Retinal pigment epithelial cell (primary cell): ENCODE measurements around the gene MAST1.

Source experiments
- DNase-seq: peaks from one replicate; pipeline ENCODE4 v3.0.0-alpha.2; 2010; ENCODE audit warnings: low read depth
- H3K4me3 ChIP-seq: 2 replicates; pipeline ENCODE4 v1.5.1; 2011; ENCODE audit warnings: mild to moderate bottlenecking, low read length, control low read depth, moderate library complexity
- TF ChIP-seq, protein P1 (sequence below): conservative IDR thresholded peaks from 2 replicates; pipeline ENCODE4 v1.5.1; 2011; ENCODE audit warnings: low read depth, low read length, control low read depth, inconsistent platforms

The MAST1 gene

DNA sequence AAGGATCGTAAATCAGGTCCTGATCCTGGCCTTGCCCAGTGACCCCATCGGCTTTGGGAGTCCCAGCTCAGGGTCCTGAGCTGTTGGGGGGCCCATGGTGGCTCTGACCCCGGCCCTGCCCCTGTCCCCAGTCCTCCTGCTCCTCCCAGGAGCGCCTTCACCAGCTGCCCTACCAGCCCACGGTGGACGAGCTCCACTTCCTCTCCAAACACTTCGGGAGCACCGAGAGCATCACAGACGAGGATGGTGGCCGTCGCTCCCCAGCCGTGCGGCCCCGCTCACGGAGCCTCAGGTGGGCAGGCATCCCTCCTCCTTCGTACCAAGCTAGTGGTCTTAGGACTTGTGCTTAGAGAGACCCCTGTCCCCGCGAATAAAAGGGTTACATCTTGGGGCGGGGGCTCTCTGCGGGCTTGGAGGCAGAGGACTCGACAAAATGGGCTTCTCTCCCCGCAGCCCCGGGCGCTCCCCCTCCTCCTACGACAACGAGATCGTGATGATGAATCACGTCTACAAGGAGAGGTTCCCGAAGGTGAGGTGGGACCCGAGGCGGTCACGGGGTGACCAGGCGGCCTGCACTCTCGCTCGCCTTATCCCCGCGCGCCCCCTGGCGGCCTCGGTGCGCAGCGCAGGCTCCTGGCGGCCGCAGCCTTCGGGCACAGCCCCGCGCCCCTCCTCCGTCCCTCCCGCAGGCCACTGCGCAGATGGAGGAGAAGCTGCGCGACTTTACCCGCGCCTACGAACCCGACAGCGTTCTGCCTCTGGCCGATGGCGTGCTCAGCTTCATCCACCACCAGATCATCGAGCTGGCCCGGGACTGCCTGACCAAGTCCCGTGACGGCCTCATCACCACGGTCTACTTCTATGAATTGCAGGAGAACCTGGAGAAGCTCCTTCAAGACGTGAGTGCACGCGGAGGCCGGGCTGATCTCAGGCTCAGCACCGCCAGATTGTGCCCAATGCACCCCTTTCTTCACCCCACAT lies 9.1 kb downstream of the MAST1 start:
- DNase-seq = peak; percentile 62
- TF ChIP-seq, protein P1, sequence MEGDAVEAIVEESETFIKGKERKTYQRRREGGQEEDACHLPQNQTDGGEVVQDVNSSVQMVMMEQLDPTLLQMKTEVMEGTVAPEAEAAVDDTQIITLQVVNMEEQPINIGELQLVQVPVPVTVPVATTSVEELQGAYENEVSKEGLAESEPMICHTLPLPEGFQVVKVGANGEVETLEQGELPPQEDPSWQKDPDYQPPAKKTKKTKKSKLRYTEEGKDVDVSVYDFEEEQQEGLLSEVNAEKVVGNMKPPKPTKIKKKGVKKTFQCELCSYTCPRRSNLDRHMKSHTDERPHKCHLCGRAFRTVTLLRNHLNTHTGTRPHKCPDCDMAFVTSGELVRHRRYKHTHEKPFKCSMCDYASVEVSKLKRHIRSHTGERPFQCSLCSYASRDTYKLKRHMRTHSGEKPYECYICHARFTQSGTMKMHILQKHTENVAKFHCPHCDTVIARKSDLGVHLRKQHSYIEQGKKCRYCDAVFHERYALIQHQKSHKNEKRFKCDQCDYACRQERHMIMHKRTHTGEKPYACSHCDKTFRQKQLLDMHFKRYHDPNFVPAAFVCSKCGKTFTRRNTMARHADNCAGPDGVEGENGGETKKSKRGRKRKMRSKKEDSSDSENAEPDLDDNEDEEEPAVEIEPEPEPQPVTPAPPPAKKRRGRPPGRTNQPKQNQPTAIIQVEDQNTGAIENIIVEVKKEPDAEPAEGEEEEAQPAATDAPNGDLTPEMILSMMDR = peak; percentile 87
- H3K4me3 ChIP-seq = peak overlapping the region; percentile 38

DNA sequence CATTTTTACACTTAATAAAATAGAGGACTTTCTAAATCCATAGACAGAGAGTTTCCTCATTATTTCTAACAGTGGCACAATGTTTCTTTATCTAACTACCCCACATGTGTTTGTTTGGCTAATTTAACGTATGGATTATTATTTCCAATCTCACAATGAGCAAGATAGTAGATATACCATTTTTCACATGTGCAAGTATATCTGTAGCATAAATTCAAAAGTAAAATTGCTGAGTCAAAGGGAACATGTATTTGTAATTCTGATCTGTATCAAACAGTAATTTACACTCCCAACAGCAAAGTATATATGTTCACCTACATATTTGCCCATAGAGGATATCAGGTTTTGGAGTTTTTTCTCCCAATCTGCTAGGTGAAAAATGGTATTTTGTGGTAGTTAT lies 18.3 kb downstream of the MAST1 start:
- DNase-seq = no peak
- TF ChIP-seq, protein P1 = no peak
- no peak overlapping the region for H3K4me3 ChIP-seq

DNA sequence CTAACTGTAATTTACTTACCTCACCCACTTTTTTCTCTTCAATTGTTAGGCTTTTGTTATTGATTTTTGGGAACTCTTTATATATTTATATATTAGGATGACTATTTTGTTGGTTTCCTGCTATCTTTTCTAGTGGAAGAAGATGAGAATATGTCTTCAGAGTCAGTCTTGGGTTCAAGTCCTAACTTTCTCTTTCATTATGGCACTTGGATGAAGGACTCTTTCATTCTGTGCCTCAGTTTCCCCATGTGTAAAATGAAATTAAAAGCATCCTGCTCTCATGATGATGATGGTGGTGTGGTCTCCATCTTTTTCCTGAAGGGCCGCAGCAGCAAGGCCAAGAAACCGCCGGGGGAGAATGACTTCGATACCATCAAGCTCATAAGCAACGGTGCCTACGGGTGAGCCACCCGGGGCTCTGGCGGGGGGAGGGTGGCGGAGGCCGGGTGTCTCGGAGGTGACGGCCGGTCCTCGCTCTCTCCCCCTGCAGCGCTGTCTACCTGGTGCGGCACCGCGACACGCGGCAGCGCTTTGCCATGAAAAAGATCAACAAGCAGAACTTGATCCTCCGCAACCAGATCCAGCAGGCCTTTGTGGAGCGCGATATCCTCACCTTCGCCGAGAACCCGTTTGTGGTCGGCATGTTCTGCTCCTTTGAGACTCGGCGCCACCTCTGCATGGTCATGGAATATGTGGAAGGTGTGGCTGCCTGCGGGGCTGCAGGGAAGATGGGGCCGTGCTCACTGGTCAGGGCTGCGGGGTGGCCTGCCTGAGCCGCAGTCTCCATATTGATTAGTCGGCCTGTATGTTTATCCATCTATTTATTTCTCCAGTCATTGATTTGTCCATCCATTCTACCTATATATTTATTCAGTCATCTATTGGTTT lies 20.0 kb downstream of the MAST1 start:
- TF ChIP-seq, protein P1 = no peak
- no peak for DNase-seq
- H3K4me3 ChIP-seq = no peak overlapping the region

DNA sequence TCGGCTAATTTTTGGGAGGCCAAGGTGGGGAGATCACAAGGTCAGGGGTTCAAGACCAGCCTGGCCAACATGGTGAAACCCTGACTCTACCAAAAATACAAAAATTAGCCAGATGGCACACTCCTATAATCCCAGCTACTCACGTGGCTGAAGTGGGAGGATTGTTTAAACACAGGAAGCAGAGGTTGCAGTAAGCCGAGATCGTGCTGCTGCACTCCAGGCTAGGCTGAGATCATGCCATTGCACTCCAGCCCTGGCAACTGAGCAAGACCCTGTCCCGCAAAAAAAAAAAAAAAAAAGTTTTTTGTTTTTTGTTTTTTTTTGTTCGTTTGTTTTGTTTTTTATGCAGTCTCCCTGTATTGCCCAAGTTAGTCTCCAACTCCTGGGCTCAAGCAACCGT lies 21.2 kb downstream of the MAST1 start:
- DNase-seq = no peak
- no peak overlapping the region for H3K4me3 ChIP-seq
- TF ChIP-seq, protein P1 = no peak

DNA sequence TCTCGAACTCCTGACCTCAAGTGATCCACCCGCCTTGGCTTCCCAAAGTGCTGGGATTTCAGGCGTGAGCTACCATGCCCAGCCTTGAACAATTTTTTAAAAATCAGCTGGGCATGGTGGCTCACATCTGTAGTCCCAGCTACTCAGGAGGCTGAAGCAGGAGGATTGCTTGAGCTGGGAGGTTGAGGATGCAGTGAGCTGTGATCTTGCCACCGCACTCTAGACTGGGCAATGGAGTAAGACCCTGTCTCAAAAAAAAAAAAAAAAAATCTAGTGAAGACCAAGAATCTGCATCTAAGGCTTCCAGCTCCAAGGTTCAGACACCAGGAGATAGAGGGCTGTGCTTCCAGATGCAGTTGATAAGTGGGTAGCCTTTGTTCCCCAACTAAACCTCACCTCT lies 25.8 kb downstream of the MAST1 start:
- no peak for DNase-seq
- no peak overlapping the region for H3K4me3 ChIP-seq
- TF ChIP-seq, protein P1 = no peak

DNA sequence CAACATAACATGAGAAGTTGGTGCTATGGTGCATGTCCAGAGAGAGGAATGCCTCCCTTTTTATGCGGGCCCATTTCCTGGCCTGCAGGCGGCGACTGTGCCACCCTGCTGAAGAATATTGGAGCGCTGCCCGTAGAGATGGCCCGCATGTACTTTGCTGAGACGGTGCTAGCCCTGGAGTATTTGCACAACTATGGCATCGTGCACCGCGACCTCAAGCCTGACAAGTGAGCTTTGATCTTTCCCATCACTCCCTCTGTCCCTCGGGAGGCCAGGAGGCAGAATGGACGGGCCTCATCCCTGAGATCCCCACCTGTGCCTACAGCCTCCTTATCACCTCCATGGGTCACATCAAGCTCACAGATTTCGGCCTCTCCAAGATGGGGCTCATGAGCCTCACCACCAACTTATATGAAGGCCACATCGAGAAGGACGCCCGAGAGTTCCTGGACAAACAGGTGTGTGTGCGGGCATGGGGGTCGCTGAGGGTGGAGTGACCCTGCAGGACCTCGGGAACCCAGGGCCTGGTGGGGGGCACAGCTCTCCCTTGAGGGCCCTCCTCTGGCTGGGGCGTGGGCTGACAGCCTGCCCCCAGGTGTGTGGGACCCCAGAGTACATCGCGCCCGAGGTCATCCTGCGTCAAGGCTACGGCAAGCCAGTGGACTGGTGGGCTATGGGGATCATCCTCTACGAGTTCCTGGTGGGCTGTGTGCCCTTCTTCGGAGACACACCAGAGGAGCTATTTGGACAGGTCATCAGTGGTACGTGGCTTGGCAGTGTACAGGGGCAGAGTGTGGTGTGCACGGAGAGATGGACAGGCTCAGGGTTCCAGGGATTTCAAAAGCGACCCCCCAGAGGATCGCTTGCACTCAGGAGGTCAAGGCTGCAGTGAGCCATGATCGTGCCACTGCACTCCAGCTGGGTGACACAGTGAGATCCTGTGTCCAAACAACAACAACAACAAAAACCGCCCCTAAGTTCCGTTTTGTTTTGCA lies 26.7 kb downstream of the MAST1 start:
- TF ChIP-seq, protein P1 = no peak
- H3K4me3 ChIP-seq = no peak overlapping the region
- no peak for DNase-seq
